ENCODE measurements around the gene SLC24A3. TPM values are rescaled to one million over a fixed set of nuclear protein-coding genes. Genes with fewer than 3 reads are reported as not detected.

SLC24A3 gene
- total RNA-seq, 1 donor from 2014 or later: 13.1 TPM

DNA sequence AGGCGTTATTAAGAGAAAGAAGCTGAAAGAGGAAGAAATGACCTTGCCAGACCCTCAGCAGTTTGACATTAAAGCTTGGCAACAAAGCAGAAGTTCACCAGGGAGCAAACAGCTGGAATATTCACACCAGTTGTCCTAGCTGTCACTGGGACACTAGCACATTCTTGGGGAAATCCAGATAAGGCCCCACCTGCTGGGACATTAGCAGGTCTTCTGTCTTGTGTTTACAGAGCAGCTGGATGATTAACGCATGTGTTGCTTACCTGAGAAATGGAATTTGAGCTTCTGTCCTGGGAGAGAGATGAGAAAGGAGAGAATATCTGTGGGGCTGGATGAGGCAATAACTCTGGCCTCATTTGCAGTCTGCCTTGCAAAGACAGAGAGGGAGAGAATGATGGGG, 408.0 kb downstream of the SLC24A3 start:
- Histone ChIP-seq H3K9me3 (no peaks in the 10 kb centered on the region), H3K36me3 (no peaks in the 10 kb centered on the region), H3K4me1 (no peaks in the 10 kb centered on the region), H3K27me3 (no peaks in the 10 kb centered on the region), H3K27ac (no peak overlapping the region), H3K4me3 (no peak overlapping the region)
- intact Hi-C loops (cut with DNase I): no loop called here
- DNase-seq: no peak
- TF ChIP-seq, protein P1, sequence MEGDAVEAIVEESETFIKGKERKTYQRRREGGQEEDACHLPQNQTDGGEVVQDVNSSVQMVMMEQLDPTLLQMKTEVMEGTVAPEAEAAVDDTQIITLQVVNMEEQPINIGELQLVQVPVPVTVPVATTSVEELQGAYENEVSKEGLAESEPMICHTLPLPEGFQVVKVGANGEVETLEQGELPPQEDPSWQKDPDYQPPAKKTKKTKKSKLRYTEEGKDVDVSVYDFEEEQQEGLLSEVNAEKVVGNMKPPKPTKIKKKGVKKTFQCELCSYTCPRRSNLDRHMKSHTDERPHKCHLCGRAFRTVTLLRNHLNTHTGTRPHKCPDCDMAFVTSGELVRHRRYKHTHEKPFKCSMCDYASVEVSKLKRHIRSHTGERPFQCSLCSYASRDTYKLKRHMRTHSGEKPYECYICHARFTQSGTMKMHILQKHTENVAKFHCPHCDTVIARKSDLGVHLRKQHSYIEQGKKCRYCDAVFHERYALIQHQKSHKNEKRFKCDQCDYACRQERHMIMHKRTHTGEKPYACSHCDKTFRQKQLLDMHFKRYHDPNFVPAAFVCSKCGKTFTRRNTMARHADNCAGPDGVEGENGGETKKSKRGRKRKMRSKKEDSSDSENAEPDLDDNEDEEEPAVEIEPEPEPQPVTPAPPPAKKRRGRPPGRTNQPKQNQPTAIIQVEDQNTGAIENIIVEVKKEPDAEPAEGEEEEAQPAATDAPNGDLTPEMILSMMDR (IDR thresholded peaks at IDR 0.05): no peak
- ATAC-seq: no peak

DNA sequence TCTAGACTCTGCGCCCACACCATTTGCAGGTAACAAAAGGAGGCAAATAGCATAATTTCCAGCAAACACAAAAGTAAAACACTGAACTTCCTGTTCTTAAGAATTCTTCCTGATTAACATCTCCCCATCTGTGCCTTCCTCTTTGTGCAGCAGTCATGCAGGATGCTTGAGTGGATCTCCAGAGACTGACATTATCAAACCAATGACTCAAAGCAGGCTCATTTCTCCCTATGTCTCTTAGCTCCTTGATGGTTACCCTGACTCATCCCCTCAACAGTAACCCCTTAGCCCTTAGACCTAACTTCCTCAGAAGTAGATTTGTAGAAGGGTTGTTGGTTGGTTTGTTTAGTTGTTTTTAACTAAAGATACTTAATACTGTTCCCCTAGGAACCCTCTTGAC, 408.6 kb downstream of the SLC24A3 start:
- ATAC-seq: no peak
- H3K9me3 ChIP-seq: no peaks in the 10 kb centered on the region
- intact Hi-C loops (cut with DNase I): no loop called here
- TF ChIP-seq, protein P1 (IDR thresholded peaks at IDR 0.05): no peak
- no peaks in the 10 kb centered on the region for H3K27me3 ChIP-seq
- H3K4me3 ChIP-seq: no peak overlapping the region
- no peaks in the 10 kb centered on the region for H3K36me3 ChIP-seq
- H3K27ac ChIP-seq: no peak overlapping the region
- no peak for DNase-seq
- no peaks in the 10 kb centered on the region for H3K4me1 ChIP-seq

DNA sequence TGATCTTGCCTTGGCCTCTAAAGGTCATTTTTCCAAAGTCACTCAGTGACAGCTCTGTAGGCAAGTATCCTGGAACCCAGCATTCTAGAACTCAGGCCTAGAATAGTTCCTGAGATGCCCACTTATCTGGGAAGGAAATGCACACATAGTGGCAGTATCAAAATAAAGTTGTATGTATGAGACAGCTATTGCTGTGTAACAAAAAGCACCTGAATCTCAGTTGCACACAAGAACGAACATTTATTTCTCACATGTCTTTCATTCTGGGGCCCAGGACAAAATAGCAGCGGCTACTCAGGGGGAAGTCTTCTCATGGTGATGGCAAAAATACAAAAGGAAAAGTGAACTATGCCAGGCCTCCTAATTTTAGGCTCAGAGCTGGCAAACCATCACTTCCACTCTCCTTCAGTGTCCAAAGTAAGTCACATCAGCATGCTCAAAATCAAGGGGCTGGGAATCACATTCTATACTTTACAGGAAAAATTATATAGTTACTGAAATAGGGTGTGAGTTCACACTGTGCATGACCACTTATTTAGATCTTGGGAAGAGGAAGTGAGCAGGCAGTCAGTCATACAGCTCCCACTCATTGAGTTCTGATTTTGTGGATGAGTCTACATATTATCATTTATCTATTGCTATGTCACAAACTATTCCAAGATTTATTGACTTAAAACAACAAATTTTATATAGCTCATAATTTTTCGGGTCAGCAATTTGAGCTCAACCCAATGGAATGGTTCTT, 412.0 kb downstream of the SLC24A3 start:
- no peak for DNase-seq
- Histone ChIP-seq H3K9me3 (no peaks in the 10 kb centered on the region), H3K4me3 (no peak overlapping the region), H3K27ac (no peak overlapping the region), H3K4me1 (no peaks in the 10 kb centered on the region), H3K36me3 (no peaks in the 10 kb centered on the region), H3K27me3 (no peaks in the 10 kb centered on the region)
- intact Hi-C loops (cut with DNase I): no loop called here
- ATAC-seq: no peak
- TF ChIP-seq, protein P1 (IDR thresholded peaks at IDR 0.05): no peak

DNA sequence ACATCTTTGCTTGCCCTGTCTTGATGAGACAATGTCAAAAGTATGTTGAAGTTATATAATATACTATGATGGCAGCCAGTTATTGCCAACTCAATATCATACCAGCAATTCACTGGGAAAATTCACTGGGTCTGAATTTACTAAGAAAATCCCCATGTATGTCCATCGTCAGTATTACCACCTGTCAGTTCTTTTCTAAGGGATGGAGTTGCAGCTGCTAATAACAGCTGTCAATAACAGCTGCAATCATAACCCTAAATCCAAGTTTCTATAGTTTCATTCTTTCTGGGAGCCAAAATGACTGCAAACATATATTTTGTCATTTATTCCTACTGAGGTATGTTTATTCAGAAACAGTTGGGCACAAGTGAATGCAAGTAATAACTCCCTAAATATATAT, 413.0 kb downstream of the SLC24A3 start:
- ATAC-seq: no peak
- H3K27ac ChIP-seq: no peak overlapping the region
- no peak overlapping the region for H3K4me3 ChIP-seq
- H3K4me1 ChIP-seq: no peaks in the 10 kb centered on the region
- no peaks in the 10 kb centered on the region for H3K27me3 ChIP-seq
- TF ChIP-seq, protein P1 (IDR thresholded peaks at IDR 0.05): no peak
- no peaks in the 10 kb centered on the region for H3K36me3 ChIP-seq
- no peaks in the 10 kb centered on the region for H3K9me3 ChIP-seq
- DNase-seq: no peak
- intact Hi-C loops (cut with DNase I): no loop called here

DNA sequence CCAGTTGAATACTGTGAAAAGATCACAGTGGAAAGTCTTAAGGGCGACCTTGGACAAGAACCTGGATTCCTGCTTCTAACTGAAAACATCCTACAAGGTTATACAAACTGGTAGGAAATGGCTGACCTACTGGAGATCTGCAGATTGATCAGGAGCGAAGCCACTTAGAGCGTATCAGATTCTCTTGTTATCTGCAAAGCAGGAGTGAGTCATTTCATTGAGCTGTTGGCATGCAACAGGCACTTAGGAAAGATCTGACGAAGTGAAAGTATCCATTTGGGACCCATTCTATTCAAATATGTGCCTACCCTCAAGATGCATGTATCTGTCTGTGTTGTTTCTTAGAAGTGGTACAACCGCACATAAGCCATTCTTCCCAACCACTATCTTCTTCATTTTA, 414.5 kb downstream of the SLC24A3 start:
- no peak for DNase-seq
- H3K27me3 ChIP-seq: no peaks in the 10 kb centered on the region
- TF ChIP-seq, protein P1 (IDR thresholded peaks at IDR 0.05): no peak
- no peaks in the 10 kb centered on the region for H3K36me3 ChIP-seq
- H3K4me3 ChIP-seq: no peak overlapping the region
- no peak for ATAC-seq
- no peak overlapping the region for H3K27ac ChIP-seq
- no peaks in the 10 kb centered on the region for H3K9me3 ChIP-seq
- intact Hi-C loops (cut with DNase I): no loop called here
- H3K4me1 ChIP-seq: no peaks in the 10 kb centered on the region

Data from upper lobe of right lung (tissue), 1 donor.